Muscle layer of colon (tissue), 2 donors: ENCODE results near the gene SCAP.

Experiments used
- H3K27ac ChIP-seq: one replicate; pipeline ENCODE4 v1.7.0; 2013; ENCODE audit warnings: low read depth, mild to moderate bottlenecking, low read length, moderate library complexity
- H3K27me3 ChIP-seq, 2 donors: one replicate each; pipeline ENCODE4 v1.7.0; 2013; ENCODE audit warnings: low read length in 2 of 2, mild to moderate bottlenecking in 2 of 2; ENCODE audit not compliant: insufficient read depth in 2 of 2, control insufficient read depth in 1 of 2
- H3K36me3 ChIP-seq: one replicate; pipeline ENCODE4 v1.7.0; 2013; ENCODE audit warnings: mild to moderate bottlenecking, low read length; ENCODE audit not compliant: insufficient read depth
- H3K4me1 ChIP-seq: one replicate; pipeline ENCODE4 v1.7.0; 2013; ENCODE audit warnings: mild to moderate bottlenecking, low read length; ENCODE audit not compliant: insufficient read depth
- H3K4me3 ChIP-seq, 2 donors: one replicate each; pipeline ENCODE4 v1.7.0; 2013; ENCODE audit warnings: low read length in 2 of 2, low read depth in 1 of 2, mild to moderate bottlenecking in 1 of 2, moderate library complexity in 1 of 2
- H3K9ac ChIP-seq: one replicate; pipeline ENCODE4 v1.7.0; 2013; ENCODE audit warnings: low read length
- H3K9me3 ChIP-seq: one replicate; pipeline ENCODE4 v1.7.0; 2013; ENCODE audit warnings: mild to moderate bottlenecking, low read length
- donor health status: abdominal sarcoma.
- donor health status: Adenocarcinoma of cecum.

The SCAP gene

DNA sequence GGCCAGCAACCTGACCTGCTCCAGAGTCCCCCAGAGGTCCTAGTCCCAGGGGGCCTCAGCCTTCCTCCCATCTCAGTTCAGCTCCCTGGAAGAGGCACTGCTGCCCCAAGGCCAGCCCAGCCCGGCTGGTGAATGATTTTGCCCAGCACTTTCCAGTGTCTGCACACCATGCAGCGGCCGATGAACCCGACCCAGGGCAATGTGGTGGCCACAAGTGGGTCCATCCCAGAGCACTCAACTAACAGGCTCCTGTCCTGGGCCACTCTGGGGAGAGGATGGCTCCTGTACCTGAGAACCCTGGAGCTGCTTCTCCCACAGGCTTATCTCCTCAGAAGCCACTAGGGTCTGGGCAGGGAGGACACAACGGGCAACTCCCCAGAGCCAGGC is 55.7 kb downstream of the SCAP start:
- H3K9ac ChIP-seq: no peak overlapping the region
- no peak overlapping the region for H3K27ac ChIP-seq
- peaks cover 15% of the 10 kb centered on the region for H3K4me1 ChIP-seq
- H3K27me3 ChIP-seq: no peaks in the 10 kb centered on the region
- no peak overlapping the region for H3K4me3 ChIP-seq
- no peaks in the 10 kb centered on the region for H3K9me3 ChIP-seq
- peaks cover 38% of the 10 kb centered on the region for H3K36me3 ChIP-seq

DNA sequence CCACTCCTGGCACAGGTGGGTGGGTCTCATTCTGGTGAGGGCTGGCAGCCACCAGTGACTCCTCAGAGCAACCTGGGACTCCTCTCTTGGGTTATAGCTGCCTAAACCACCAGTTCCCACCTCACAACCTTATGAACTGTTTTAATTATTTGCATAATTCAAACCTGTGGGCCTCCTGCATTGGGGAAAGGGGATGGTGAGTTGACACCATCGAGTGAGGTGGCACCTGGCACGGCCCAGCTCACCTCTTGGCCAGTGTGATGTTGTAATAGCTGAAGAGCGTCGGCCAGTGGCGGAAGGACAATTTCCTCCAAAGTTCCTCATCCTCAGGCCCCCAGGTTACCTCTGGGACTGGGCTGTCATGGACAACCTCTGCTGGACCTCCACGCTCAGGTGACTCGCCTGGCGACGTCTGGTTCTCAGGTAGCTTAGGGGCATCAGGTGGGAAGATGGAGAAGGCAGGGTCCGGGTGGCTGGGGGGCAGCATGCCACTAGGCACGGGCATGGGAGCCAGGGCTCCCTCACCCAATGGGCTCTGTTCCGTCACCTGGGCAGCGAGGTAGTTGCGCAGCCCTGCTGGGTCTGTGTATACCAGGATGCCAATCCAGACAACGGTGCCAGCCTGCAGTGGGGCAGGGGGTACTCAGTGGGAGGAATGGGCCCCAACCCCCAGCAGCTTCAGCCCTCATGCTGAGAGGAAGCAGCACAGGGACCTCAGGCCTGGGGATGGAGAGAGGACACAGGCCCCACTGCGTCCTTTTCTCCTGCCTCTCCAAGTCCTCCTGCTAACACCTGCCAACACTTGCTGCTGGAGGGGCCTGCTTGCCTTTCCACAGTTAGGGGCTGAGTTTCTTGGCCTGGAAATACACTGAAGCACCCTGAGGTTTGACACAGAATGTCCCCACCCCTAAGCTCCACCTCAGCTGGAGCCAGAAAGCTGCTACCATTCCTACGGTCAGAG is 56.4 kb downstream of the SCAP start:
- Histone ChIP-seq H3K4me1 (peaks cover 15% of the 10 kb centered on the region), H3K27me3 (no peaks in the 10 kb centered on the region), H3K9me3 (no peaks in the 10 kb centered on the region), H3K9ac (no peak overlapping the region), H3K36me3 (peaks cover 38% of the 10 kb centered on the region), H3K4me3 (no peak overlapping the region), H3K27ac (no peak overlapping the region)

DNA sequence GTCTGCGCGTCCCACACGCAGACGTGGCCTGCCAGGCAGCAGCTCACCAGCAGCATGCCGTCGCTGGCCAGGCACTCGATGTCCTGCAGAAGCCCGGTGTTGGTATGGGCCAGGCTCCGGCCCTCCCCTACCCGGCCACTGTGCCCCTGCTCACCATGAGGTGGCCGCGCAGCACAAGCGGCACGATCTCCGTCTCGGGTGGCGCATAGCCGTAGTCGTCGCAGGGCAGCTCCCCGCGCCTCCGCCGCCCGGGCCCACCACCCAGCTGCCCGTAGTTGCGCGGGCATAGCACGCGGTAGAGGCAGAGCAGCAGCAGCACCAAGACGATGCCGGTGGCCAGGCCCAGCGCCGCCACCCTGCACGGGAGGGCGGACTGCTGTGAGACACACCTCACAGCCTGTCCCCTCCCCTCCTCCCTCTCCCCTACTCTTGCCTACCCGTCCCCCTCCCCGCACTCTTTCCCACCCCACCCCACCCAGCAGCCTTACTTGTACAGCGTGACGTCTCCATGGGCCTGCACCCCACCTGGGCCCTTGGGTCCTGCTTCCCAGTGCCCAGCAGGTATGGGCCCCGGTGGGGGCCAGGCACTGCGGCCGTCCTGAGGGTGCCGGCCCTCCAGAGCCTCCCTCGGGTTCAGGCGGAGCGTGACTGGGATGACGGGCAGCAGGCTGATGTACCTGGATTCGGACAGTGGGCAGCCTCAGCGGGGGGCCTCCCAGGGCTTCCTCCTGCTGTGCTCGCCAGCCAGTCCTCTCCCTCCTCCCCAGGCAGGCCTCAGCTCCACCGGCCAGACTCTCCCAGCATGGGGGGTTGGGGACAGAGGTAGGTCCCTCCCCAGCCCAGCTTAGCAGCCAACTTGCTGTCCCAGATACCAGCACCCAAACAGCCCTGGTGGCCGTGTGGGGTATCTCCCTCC is 57.3 kb downstream of the SCAP start:
- Histone ChIP-seq H3K4me1 (peaks cover 15% of the 10 kb centered on the region), H3K9ac (no peak overlapping the region)

DNA sequence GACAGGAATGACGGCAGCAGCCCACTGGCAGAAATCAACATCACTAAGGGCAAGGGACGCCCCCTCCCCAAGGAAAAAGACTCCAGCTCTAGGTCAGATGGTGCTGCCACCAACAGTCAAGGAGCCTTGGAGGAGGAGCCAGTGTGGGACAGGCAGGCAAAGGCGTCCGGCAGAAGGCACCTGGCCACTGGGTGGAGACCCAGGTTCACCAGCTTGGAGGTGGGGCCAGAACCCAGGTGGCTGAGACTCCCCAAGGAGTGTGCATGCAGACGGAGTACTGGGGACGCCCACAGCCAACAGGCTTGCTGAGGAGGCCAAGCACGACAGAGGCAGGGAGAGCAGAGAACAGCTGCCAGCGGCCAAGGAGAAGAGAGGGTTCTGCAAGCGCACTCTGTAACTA is 59.7 kb downstream of the SCAP start:
- Histone ChIP-seq H3K4me3 (no peak overlapping the region), H3K9ac (no peak overlapping the region), H3K27me3 (no peaks in the 10 kb centered on the region), H3K36me3 (peaks cover 63% of the 10 kb centered on the region), H3K27ac (no peak overlapping the region), H3K9me3 (no peaks in the 10 kb centered on the region), H3K4me1 (peaks cover 2% of the 10 kb centered on the region)

More for the DNA sequence above, 57.3 kb downstream of the SCAP start:
- Histone ChIP-seq H3K9me3 (no peaks in the 10 kb centered on the region), H3K36me3 (peaks cover 46% of the 10 kb centered on the region), H3K4me3 (no peak overlapping the region), H3K27me3 (no peaks in the 10 kb centered on the region), H3K27ac (no peak overlapping the region)

DNA sequence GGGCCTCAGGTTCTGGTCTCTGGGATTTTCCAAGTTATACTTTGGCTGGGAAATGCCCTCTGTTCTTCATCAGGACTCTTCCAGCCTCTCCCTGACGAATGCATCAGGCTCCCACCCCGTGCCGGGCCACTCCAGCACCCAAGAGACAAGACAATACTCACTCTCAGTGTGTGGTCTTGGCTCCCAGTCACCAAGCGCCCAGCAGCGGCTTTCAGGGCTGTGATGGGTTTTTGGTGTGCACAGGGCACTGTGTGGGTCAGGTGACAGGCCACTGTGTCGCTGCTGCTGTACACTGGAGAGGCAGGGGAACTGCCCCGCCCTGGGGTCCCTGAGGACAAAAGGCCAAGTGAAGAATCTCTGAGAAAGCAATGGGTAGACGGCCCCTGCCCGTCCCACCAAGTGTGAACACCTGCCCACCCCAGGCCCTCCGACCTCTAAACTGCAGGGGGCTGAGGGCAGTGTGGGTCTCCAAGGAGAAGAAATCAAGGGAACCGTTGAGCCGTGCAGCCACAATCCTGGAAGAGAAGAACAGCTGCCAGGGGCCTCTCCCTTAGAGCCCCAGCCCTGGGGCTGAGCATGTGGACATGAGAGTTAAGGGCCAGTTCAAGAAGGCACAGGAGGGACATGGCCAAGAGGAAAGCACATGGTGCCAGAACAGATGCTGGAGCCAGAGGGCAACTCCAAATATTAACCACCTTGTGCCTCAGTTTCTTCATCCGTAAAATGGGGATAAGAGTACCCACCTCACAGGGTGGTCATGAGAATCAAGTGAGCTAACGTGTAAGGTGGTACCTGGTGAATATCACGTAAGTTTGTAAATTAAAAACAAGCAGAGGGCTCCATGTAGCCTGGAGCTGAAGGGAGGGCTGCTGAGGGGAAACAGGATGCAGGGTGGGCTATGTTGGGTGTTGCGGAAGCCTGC is 60.8 kb downstream of the SCAP start:
- Histone ChIP-seq H3K27me3 (no peaks in the 10 kb centered on the region), H3K4me1 (no peaks in the 10 kb centered on the region), H3K4me3 (no peak overlapping the region), H3K27ac (no peak overlapping the region), H3K36me3 (peaks cover 56% of the 10 kb centered on the region), H3K9me3 (no peaks in the 10 kb centered on the region), H3K9ac (no peak overlapping the region)

DNA sequence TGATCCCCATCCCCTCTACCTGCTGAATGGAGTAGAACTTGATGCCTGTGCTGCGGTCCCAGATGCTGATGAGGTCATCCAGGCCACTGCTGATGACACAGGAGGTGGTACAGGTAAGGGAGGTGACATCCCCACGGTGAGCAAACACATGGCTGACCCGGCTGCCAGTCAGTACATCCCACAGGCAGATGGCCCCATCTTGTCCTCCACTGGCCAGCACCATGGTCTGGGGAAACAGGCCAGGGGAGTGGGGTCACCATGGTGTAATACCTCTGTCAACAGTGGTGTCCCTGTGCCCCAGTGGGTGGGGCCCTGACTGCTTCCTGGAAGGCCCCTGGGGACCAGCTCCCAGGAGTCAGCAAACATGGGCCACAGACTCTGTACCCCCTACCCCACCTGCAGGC is 61.6 kb downstream of the SCAP start:
- H3K4me3 ChIP-seq: no peak overlapping the region
- H3K4me1 ChIP-seq: no peaks in the 10 kb centered on the region
- H3K36me3 ChIP-seq: peaks cover 51% of the 10 kb centered on the region
- H3K9ac ChIP-seq: no peak overlapping the region
- H3K9me3 ChIP-seq: no peaks in the 10 kb centered on the region
- no peaks in the 10 kb centered on the region for H3K27me3 ChIP-seq
- no peak overlapping the region for H3K27ac ChIP-seq

DNA sequence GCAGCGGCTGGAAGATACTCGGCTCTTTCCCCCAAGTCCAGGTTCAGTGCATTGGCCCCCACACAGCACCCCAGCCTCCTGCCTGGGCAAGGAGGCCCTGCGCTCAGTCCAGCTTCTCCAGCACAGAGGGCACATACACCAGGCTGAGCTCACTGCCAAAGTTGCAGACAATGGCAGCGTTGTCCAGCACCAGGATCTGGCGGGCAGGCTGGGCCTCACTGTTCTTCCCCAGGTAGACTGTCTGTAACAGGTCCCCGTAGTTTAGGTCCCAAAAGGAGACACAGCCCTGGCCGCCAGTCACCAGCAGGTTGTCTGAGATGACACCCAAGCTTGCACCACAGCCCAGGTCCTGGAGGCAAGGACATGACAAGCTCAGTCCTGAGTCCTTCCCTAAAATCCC is 62.0 kb downstream of the SCAP start:
- H3K9me3 ChIP-seq: no peaks in the 10 kb centered on the region

DNA sequence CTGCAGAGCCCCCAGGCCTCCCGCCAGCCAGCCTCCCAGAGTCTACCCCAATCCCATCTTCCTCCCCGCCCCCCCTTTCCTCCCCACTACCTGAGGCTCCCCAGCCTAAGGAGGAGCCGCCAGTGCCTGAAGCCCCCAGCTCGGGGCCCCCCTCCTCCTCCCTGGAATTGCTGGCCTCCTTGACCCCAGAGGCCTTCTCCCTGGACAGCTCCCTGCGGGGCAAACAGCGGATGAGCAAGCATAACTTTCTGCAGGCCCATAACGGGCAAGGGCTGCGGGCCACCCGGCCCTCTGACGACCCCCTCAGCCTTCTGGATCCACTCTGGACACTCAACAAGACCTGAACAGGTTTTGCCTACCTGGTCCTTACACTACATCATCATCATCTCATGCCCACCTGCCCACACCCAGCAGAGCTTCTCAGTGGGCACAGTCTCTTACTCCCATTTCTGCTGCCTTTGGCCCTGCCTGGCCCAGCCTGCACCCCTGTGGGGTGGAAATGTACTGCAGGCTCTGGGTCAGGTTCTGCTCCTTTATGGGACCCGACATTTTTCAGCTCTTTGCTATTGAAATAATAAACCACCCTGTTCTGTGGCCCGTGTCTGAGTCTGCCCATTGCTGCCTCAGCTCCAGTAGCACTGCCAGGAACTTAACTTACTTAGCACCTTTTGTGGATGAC is 62.8 kb downstream of the SCAP start:
- Histone ChIP-seq H3K4me1 (no peaks in the 10 kb centered on the region), H3K4me3 (no peak overlapping the region), H3K9ac (no peak overlapping the region), H3K27ac (no peak overlapping the region), H3K27me3 (no peaks in the 10 kb centered on the region), H3K36me3 (peaks cover 55% of the 10 kb centered on the region), H3K9me3 (no peaks in the 10 kb centered on the region)

More for the DNA sequence above, 62.0 kb downstream of the SCAP start:
- no peak overlapping the region for H3K27ac ChIP-seq
- H3K4me3 ChIP-seq: no peak overlapping the region
- no peaks in the 10 kb centered on the region for H3K27me3 ChIP-seq
- H3K36me3 ChIP-seq: peaks cover 48% of the 10 kb centered on the region
- H3K9ac ChIP-seq: no peak overlapping the region
- no peaks in the 10 kb centered on the region for H3K4me1 ChIP-seq

DNA sequence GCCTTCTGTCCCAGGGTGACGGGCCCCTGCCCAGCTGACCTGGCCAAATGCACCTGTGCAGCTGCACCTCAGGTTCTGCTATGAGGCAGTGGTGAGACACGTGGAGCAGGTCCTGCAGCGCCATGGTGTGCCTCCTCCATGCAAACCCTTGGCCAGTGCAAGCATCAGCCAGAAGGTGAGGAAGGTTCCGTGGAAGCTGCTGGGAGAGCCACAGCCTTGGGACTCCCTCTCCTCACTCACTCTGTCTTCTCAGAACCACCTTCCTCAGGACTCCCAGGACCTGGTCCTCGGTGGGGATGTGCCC is 63.3 kb downstream of the SCAP start:
- peaks cover 61% of the 10 kb centered on the region for H3K36me3 ChIP-seq

DNA sequence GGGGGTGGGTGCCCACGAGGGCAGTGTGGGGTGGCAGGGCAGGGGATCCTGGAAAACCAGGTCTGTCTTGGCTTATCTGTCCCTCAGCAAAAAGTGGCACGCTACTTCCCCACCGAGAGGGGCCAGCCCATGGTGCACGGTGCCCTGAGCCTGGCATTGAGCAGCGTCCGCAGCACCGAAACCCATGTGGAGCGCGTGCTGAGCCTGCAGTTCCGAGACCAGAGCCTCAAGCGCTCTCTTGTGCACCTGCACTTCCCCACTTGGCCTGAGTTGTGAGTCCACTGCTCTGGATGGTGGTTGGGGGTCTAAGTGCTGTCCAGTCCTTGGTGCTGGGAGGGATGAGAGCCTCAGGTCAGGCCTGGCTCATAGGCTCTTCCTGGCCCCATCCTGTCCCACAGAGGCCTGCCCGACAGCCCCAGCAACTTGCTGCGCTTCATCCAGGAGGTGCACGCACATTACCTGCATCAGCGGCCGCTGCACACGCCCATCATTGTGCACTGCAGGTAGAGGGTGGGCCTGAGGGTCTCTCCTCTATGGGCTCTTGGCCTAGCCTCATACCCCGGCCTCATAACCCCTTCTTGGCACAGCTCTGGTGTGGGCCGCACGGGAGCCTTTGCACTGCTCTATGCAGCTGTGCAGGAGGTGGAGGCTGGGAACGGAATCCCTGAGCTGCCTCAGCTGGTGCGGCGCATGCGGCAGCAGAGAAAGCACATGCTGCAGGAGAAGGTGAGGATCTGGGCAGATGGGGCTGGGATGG is 63.9 kb downstream of the SCAP start:
- Histone ChIP-seq H3K4me1 (no peaks in the 10 kb centered on the region), H3K36me3 (peaks cover 66% of the 10 kb centered on the region)

More for the DNA sequence above, 63.3 kb downstream of the SCAP start:
- Histone ChIP-seq H3K4me1 (no peaks in the 10 kb centered on the region), H3K27me3 (no peaks in the 10 kb centered on the region), H3K27ac (no peak overlapping the region), H3K9ac (no peak overlapping the region), H3K9me3 (no peaks in the 10 kb centered on the region), H3K4me3 (no peak overlapping the region)

More for the DNA sequence above, 63.9 kb downstream of the SCAP start:
- Histone ChIP-seq H3K27ac (no peak overlapping the region), H3K4me3 (no peak overlapping the region), H3K9ac (no peak overlapping the region), H3K27me3 (no peaks in the 10 kb centered on the region), H3K9me3 (no peaks in the 10 kb centered on the region)
